ENCODE data around the gene STK10. TPM values are rescaled to one million over a fixed set of nuclear protein-coding genes. Genes with fewer than 3 reads are reported as not detected.

Gene STK10
- polyA plus RNA-seq, 3 donors, result 12.7 to 22.4 (median 15.7) TPM

DNA sequence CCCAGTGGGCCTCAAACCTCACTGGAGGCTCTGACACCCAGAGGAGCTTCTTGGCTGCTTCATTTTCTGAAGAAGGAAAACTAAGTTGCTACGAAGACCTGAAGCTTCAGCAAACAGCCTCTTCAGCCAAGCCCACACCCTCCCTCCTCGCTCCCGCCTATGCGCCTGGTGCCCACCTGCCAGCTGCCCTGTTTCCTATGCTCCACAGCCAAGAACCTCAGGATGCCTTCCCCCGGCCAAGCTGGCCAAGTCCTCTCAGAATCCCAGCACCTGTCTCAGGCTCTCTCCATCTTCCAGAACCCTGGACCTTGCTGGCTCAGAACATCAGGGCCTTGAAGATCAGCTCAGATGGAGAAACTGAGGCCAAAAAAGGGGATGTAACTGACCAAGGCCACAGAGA, 60.4 kb downstream of the STK10 start:
- DNase-seq (ENCODE audit: extremely low read depth in 1 of 11, low read depth in 9 of 11, low spot score in 4 of 11), result no peak

DNA sequence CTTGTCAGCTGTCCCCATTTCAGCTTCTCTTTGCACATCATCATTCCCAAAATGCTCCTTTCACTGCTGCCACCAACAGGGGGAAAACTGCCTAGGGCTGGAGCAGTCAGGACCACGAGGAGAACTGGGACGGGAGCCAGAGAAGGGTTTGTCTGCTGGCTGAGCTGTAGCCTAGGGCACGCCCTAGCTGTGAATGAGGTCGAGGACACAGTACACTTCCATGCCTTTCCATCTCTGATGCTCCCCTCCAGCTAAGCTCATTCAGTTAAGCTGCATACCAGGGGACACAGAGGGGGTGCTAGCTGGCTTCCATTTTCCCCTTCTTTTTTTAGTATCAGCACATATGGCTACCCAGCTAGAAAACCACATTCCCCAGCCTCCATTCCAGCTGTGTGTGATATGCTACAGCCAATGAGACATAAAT, 64.7 kb downstream of the STK10 start:
- DNase-seq (ENCODE audit: extremely low read depth in 1 of 11, low read depth in 9 of 11, low spot score in 4 of 11), result peak in 6 of 11 donors; percentile 27 to 54 (median 38)

DNA sequence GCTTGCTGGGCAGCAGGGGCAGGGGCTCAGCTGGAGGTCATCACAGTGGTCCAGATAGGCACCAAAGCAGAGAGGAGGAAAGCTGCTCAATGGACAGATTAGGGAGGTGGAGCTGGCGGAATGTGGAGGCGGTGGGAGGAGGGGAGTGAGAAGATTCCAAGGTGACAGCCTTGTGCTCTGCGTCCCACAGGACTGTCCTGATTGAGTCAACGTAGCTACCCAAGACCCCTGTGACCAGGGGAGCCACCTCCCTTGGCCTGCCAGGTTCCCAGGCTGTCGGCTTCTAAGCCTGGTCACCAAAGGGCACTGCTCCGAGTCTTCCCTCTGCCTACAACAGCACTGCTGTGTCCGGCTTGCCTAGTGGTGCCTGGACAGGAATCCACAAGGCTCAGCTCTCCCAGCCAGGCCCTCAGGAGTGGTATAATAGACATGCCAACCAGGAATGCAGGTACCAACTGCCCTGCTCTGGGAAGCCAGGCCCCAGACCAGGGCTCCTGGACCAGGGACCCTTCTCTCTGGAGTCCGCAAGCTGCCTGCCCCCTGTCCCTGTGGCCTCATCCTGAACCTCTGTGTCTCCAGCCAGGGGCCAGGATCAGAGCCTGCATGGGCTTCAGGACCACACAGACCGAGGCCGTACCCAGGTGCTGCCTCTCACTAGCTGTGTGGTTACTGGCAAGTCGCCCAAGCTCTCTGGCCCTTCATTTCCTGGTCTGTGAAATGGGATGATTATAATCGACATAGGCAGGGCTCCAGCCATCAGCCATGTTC, 67.9 kb downstream of the STK10 start:
- no peak for DNase-seq (ENCODE audit: extremely low read depth in 1 of 11, low read depth in 9 of 11, low spot score in 4 of 11)

DNA sequence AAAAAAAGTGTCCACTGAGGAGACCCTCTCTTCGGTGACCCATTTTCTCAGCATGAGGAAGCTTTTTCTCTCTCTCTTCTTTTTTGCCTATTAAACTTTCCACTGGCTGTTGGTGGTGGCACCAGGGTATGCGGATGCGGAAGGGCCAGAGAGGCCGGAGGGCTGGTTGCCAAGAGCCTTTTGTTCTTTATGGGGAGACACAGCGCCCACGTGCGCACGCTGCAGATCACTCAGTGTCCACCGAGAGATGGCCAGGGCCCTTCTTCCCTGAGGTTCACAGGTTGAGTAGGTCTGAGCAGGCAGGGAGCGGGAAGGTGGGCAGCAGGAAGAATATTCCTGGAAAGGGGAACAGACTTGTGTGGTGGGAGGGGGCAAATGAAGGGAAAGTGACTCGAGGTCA, 69.1 kb downstream of the STK10 start:
- no peak for DNase-seq (ENCODE audit: extremely low read depth in 1 of 11, low read depth in 9 of 11, low spot score in 4 of 11)

DNA sequence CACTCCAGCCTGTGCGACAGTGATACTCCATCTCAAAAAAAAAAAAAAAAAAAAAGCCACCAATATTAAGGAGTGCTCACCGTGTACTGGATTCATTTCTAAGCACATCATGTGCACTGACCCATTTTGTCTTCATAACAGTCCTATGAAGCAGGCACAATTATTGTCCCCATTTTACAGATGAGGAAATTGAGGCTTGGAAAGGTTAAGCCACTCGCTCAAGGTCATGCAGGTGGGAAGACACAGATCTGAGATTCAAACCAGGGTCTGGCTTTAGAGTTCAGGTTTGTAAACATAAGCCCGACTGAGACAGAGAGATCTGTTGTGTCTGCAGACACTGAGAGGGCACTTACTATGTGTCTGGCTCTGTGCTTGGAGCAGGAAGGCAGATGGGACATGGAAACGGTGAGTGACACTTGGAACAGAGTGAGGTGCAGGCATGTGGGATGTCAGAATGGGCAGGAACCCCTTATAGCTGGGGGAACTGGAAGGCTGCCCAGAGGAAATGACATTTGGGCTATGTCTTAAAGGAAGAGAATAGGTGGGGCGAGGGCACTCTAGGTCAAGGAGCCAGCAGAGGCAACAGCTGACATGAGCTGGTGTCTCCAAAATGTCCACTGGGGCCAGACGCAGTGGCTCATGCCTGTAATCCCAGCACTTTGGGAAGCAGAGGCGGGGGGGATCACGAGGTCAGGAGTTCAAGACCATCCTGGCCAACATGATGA, 69.9 kb downstream of the STK10 start:
- DNase-seq (ENCODE audit: extremely low read depth in 1 of 11, low read depth in 9 of 11, low spot score in 4 of 11), result no peak

DNA sequence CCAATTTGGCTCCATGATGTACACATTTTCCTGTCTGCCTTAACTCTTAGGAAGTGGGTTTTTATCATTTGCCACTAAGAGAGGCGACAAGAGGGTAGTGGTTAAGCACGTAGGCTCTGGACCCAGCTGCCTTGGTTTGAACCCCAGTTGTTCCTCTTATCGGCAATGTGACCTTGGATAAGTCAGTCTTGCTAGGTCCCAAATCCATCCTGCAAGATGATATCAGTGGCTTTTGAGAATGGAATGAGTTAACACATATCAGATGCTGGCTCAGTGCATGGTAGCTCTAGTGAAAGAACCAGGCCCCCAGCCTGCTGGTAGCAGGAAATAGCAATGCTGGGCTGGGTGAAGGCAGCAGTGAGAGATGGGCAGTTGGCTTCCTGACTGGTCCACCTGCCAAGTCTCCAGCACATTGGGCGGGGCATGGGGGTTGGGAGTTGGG, 72.5 kb downstream of the STK10 start:
- no peak for DNase-seq (ENCODE audit: extremely low read depth in 1 of 11, low read depth in 9 of 11, low spot score in 4 of 11)

DNA sequence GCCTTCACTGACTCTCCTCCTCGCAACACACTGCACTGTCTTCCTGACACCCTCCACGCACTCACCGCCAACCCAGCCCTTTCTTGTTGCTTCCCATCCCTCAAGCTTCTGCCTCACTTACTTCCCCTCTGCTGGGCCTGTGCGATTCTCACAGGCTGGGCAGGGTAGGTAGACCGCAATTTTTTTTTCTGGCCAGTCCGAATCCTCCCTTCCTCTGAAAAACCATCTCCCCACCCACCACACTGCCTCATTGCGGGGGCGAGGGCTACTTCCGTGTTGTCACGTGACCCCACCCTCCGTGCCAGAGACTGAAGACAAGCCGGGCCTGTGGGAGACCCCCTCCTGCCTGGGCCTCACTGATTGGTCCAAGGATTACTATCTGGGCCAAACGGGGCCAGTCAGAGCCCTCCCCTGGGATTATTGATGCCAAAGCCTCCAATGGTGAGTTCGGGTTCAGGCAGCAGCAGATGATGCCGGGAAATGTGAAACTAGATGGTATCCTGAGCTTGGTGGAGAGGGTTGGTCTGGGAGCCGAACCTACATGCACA, 73.1 kb downstream of the STK10 start:
- no peak for DNase-seq (ENCODE audit: extremely low read depth in 1 of 11, low read depth in 9 of 11, low spot score in 4 of 11)

DNA sequence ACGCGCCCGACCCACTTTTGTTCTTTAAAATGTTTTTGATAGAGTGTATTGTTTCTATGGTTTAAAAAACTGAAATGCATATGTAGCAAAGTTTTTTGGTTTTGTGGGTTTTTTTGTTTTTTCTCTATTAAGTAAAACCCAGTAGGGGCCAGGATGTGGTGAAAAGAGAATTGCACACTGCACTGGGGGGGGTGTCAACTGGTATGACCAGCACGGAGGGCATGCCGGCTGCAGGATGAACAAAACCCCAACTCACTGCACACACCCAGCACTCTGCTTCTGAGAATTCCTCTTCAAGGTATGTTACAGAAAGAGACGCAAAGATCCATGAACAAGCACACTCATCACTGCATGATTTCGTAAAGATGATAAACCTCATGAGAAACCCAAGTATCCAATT, 75.0 kb downstream of the STK10 start:
- DNase-seq (ENCODE audit: extremely low read depth in 1 of 11, low read depth in 9 of 11, low spot score in 4 of 11), result no peak

DNA sequence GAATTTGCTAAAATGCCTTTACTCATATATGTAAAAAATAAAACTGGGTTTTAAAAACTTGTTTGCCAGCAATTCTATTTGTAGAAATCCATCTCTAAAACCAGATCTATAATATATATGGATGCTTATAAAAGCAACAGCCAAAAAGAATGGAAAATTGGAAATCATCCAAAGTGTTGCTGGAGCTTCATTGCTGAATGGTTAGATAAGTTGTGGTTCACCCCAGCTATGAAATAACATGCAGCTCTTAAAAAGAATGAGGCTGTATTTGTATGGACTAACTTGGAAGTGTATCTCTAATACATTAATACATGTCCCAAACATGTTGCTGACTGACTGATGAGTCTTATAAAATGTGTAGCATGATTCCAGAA, 76.2 kb downstream of the STK10 start:
- DNase-seq (ENCODE audit: extremely low read depth in 1 of 11, low read depth in 9 of 11, low spot score in 4 of 11), result no peak

DNA sequence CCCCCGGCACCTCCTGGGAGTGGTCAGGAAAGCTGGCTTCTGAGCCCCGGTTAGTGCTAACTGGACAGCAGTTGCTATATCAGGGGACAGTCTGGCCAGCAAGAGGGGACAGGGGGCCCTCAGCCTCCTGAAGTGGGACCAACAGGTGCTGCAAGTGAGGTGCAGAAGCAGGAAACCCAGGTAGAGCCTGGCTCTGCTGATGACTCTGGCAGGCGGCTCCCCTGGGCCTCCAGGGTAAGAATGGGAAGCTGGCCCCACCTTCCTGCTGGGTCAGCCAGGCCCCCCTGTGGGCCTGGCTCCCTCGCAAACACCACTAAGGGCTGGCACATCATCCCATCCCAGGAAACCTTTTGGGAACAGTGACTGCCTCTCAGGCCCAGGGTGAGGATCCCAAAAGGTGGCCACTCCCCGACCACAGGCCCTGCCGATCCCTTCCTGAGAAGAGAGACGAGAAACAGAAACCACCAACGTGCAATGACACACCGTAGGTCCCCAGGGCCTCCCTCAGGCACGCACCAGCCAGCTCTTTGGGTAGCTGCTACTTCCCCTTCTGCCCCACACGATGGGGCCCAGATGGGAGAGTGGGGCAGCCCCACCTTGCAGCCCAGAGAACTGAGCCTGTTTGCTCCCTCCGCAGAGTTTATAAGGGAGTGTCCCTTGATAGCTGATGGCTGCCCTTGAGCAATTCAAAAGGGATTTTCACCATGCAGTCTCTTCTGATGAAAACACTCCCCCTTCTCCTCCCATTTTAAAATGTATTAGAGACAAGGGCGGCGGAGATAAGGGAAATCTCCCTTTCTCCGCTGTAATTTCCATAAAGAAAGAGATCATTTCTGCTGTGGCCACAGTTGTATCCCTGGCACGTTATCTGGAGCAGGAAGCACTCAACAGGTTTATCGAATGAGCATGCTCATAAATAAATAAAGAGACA, 76.8 kb downstream of the STK10 start:
- DNase-seq (ENCODE audit: extremely low read depth in 1 of 11, low read depth in 9 of 11, low spot score in 4 of 11), result no peak

DNA sequence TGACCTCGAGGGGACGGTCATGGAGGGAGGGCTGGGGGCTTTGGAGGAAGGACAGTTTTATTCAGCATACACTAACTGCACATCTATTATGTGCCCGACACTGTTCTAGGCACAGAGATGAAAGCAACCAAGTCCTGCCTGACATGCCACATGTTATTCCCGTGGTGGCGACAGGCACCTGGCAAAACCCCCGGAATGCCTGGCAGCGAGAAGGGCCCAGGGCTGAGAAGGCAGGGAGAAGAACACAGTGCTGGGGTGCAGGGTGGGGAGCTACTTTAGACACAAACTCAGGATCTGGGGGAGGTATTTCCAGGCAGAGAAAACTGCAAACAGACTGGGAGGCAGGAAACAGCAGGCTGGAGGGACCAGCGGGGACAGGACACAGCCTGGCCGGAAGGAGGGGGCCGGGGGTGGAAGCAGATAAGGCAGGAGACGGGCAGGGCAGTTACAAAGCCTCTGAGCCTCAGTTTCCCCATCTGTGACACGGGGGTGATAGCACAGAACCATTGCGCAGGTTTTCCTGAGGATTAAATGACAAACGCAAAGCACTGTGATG, 77.7 kb downstream of the STK10 start:
- DNase-seq (ENCODE audit: extremely low read depth in 1 of 11, low read depth in 9 of 11, low spot score in 4 of 11), result no peak

DNA sequence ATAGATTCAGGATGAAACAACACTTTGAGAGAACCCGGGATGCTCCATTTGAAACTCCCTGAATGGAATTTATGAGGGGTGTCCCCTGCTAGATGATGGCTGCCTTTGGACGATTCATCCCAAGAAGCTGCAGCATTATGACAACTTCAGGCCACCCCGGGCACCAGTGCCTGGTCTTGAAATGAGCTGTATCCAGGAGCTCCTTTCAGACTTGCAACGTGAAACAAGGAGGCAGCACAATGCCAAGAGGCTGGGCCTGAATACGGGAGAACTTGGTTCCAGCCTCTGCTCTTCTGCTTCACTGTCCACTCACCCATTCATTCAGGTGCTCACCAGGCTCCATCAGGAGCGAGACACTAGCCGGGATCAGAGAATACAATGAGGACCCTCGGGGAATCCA, 78.3 kb downstream of the STK10 start:
- no peak for DNase-seq (ENCODE audit: extremely low read depth in 1 of 11, low read depth in 9 of 11, low spot score in 4 of 11)

DNA sequence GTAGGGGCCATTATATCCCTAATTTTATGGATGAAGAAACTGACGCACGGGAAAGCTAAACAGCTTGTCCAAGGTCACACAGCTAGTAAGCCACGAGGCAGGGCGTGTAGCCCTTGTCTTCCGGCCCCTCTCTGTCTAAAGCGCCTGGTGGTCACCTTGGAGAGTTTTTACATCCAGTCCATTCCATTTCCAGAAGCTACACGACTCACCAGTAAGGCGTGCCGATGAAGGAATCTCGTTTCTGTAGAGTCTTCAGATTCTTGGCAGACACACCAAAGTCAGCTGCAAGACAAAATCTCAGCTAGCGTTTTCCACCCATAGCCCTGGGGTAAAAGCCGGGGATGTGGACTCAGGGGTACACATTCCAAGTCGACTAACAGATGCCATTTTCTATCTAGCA, 80.5 kb downstream of the STK10 start:
- DNase-seq (ENCODE audit: extremely low read depth in 1 of 11, low read depth in 9 of 11, low spot score in 4 of 11), result no peak

DNA sequence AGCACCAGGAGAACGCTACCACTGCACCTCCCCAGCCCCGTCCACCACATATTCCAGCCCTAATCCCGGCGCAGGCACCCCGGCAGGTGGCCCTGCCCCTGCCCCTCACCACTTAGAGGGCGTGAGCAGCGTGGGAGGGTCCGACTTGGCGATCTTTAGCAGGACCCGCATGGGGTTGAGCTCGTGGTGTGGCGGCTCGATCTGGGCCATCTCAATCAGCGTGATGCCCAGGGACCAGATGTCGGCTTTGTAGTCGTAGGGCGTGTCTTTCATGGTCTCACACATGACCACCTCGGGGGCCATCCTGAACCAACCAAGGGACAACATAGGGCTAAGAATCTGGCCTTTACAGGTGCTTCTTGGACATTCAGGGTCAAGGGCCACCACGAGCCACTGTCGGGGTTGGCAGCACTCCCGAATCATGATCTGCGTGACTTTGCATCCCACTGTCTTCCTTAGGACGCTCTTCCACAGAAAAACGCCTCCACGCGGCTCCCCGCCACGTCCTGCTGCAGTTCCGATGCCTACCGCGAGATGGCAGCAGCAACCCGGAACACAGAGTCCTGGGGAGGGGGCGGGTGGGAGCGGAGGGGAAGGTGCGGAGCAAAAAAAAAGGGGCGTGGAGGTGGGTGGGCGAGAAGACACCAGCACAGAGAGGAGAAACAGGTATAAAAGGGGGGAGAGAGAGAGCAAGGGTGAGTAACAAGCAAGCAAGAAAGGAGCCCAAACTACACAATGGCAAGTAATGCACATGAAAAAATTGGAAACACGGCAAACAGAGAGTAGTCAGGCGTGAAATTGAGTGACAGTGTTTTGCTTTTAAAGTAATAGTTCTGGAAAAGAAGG, 81.3 kb downstream of the STK10 start:
- peak in 6 of 11 donors; percentile 54 to 67 (median 56) for DNase-seq (ENCODE audit: extremely low read depth in 1 of 11, low read depth in 9 of 11, low spot score in 4 of 11)

DNA sequence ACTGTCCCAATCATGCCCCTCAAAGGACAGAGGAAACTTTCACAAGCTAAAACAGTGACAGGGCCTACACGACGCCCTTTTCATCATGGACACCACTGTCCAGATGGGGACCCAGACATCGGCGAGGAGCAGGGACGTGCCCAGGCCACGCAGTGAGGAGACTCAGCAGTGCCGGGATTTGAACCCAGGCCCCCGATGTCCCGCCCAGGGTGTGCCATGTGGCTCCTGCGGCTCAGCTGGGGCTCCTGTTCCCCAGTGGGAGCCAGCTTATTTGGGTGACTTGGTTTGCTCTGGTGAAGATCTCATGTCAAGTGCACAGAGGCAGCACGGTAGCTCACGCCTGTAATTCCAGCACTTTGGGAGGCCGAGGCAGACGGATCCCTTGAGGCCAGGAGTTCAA, 82.2 kb downstream of the STK10 start:
- no peak for DNase-seq (ENCODE audit: extremely low read depth in 1 of 11, low read depth in 9 of 11, low spot score in 4 of 11)

DNA sequence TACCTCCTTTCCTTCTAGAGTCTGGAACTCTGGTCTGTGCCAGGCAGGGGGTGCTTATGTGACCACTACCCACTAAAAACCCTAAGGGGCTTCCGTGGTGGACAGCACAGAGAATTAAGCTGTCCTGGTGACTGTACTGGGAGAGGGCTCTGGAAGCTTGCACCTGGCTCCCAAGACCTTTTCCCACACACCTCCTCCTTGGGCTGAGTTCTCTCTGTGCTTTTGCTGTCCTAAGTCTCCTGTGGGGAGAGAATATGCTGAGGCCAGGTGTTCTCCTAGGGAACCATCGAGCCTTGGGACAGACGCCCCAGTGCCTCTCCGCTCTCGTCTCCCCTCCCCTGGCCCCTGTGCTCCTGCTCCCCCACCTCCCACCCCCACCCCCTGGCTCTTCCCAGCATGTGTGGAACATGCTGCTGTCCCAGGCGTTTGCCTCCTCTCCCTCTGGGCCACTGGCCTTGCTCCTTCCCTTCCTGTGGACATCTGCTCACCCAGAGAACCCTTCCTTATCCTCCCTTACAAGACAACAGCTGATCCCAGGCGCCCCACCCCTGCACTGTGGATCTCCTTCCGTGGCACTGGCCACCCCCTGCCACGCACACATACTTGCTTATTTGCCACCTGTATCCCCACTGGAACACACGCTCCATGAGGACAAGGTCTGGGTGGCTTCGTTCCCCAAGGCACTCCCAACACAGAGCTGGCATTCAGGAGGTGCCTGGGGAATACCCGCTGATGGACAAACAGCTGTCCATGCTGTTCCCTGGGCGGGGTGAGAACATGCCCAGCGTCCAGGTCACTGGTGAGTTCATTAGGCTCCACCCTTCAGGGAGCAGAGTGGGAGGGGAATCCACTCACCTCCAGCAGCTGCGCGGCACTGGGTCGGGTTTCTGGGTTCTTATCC, 83.0 kb downstream of the STK10 start:
- no peak for DNase-seq (ENCODE audit: extremely low read depth in 1 of 11, low read depth in 9 of 11, low spot score in 4 of 11)

DNA sequence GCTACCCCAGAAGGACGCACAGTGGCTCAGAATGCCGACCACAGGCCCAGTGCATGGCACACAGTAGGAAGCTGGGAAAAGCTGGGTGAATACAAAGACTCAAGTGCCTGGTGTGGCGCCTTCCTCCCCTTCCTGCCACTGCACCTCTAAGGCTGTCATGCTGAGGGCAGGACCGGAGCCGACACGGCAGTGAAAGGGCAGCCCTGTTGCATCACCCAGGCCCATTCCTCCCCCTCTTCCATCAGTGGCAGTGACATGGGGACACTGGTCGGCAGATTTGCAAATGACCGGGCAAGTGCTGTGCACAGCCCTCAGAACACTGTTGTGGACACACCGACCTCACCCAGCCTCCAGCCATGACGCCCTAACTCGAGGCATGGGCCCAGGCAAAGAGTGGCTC, 84.0 kb downstream of the STK10 start:
- no peak for DNase-seq (ENCODE audit: extremely low read depth in 1 of 11, low read depth in 9 of 11, low spot score in 4 of 11)
